ENCODE measurements around the gene MRTFA. TPM values are rescaled to one million over a fixed set of nuclear protein-coding genes. Genes with fewer than 3 reads are reported as not detected.

MRTFA gene
- total and polyA plus RNA-seq, 2 of the 13 experiments (the other 11 are each of a cell fraction or from before 2014, with no cell fraction given) = 2.4 to 8.2 TPM

GRCh38 chr22:40433416-40434090 is 203.0 kb downstream of the MRTFA start:
- ATAC-seq = no peak
- Histone ChIP-seq H3K36me3 (replicated peaks in 1 of 2; ENCODE audit: control insufficient read depth in 1 of 2, insufficient read depth in 2 of 2, low read length in 2 of 2) (peaks cover 23 to 42% of the 10 kb centered on the region in 2 experiments; a peak in 4 of 5 replicates), H4K20me1 (ENCODE audit: insufficient read depth, low read length) (no peaks in the 10 kb centered on the region), H3K9me3 (ENCODE audit: low read length) (no peaks in the 10 kb centered on the region), H3K27me3 (ENCODE audit: control insufficient read depth in 1 of 2, insufficient read depth in 2 of 2, low read length in 2 of 2) (no peaks in the 10 kb centered on the region), H3K9ac (ENCODE audit: insufficient read depth, low read depth, low read length) (no peak overlapping the region), H3K4me1 (ENCODE audit: insufficient read depth, low read length) (peaks cover 18% of the 10 kb centered on the region), H2AFZ (ENCODE audit: low read length) (no peak overlapping the region), H3K27ac (ENCODE audit: extremely low read length, insufficient read depth, low read length) (no peak overlapping the region), H3K79me2 (ENCODE audit: insufficient read depth, low read length) (no peaks in the 10 kb centered on the region), H3K4me3 (replicated peaks in 1 of 3; ENCODE audit: insufficient read depth in 1 of 3, low read depth in 2 of 3, low read length in 3 of 3) (no peak overlapping the region), H3K4me2 (ENCODE audit: low read depth, low read length) (no peak overlapping the region)
- WGBS (ENCODE audit: low lambda C conversion rate) = 91% methylated on average over 3 of the region's 3 CpGs
- ChIA-PET CTCF (ENCODE audit: low intra/inter-chr PET ratio, low total read pairs) (no interaction called here), POLR2A (no interaction called here)
- BruUV-seq (replicated peaks) = no TSS peak
- in situ Hi-C loops (cut with HindIII; ENCODE audit: extremely low pct_ligation_motif_present, low pct_unique_long_range_greater_than_20kb) (no loop called here), intact Hi-C loops (cut with micrococcal nuclease; ENCODE audit: unreplicated experiment) (no loop called here)
- no peak for FAIRE-seq
- no peak for TF ChIP-seq ATF1 (CRISPR knock-in tag; IDR thresholded peaks at IDR 0.05)
- peak in 1 of 2 experiments; percentile 25; a peak in 1 of 4 replicates for TF ChIP-seq MAFK (conservative IDR thresholded peaks at IDR 0.05 in 1 of 2, IDR thresholded peaks at IDR 0.05 in 1 of 2; ENCODE audit: low read length in 2 of 2)
- DNase-seq (ENCODE audit: low spot score) = no peak

GRCh38 chr22:40432625-40433024 is 203.9 kb downstream of the MRTFA start:
- in situ Hi-C loops (cut with HindIII; ENCODE audit: extremely low pct_ligation_motif_present, low pct_unique_long_range_greater_than_20kb) = no loop called here
- BruUV-seq (replicated peaks) = no TSS peak
- TF ChIP-seq ZNF616 (CRISPR knock-in tag; IDR thresholded peaks at IDR 0.05; ENCODE audit: low read depth) (no peak), CREB3 (CRISPR knock-in tag; IDR thresholded peaks at IDR 0.05) (no peak), TEAD3 (CRISPR knock-in tag; optimal IDR thresholded peaks at IDR 0.05; ENCODE audit: borderline replicate concordance) (no peak), RFX3 (CRISPR knock-in tag; IDR thresholded peaks at IDR 0.05) (no peak), ZBTB7B (CRISPR knock-in tag; IDR thresholded peaks at IDR 0.05) (no peak), RBFOX2 (IDR thresholded peaks at IDR 0.05; ENCODE audit: low read depth, low read length) (no peak), ZBED4 (CRISPR knock-in tag; IDR thresholded peaks at IDR 0.05; ENCODE audit: borderline replicate concordance) (no peak), MXD4 (CRISPR knock-in tag; IDR thresholded peaks at IDR 0.05) (no peak), TAF15 (IDR thresholded peaks at IDR 0.05; ENCODE audit: low read depth, low read length, poor library complexity, severe bottlenecking) (no peak), PRPF4 (IDR thresholded peaks at IDR 0.05; ENCODE audit: low read depth, low read length, poor library complexity, severe bottlenecking) (no peak)

More at GRCh38 chr22:40432625-40433024, 203.9 kb downstream of the MRTFA start:
- Histone ChIP-seq H3K27ac (ENCODE audit: extremely low read length, insufficient read depth, low read length) (no peak overlapping the region), H2AFZ (ENCODE audit: low read length) (no peak overlapping the region), H3K4me2 (ENCODE audit: low read depth, low read length) (no peak overlapping the region), H3K36me3 (replicated peaks in 1 of 2; ENCODE audit: control insufficient read depth in 1 of 2, insufficient read depth in 2 of 2, low read length in 2 of 2) (peaks cover 29 to 51% of the 10 kb centered on the region in 2 experiments; a peak in 4 of 5 replicates), H3K27me3 (ENCODE audit: control insufficient read depth in 1 of 2, insufficient read depth in 2 of 2, low read length in 2 of 2) (no peaks in the 10 kb centered on the region), H3K4me1 (ENCODE audit: insufficient read depth, low read length) (peaks cover 14% of the 10 kb centered on the region), H3K9me3 (ENCODE audit: low read length) (no peaks in the 10 kb centered on the region), H3K9ac (ENCODE audit: insufficient read depth, low read depth, low read length) (no peak overlapping the region), H4K20me1 (ENCODE audit: insufficient read depth, low read length) (no peaks in the 10 kb centered on the region), H3K79me2 (ENCODE audit: insufficient read depth, low read length) (no peaks in the 10 kb centered on the region), H3K4me3 (replicated peaks in 1 of 3; ENCODE audit: insufficient read depth in 1 of 3, low read depth in 2 of 3, low read length in 3 of 3) (no peak overlapping the region)
- CTCF ChIA-PET (ENCODE audit: low intra/inter-chr PET ratio, low total read pairs) = no interaction called here
- no CpG with 5 or more reads among the region's 2 CpGs for WGBS (ENCODE audit: low lambda C conversion rate)
- DNase-seq (ENCODE audit: low spot score) (no peak), FAIRE-seq (no peak), ATAC-seq (no peak)
- intact Hi-C loops (cut with micrococcal nuclease; ENCODE audit: unreplicated experiment) = no loop called here
- POLR2A ChIA-PET = no interaction called here

Data from HepG2 (cell line).